ENCODE measurements around the gene APOL6. TPM values are rescaled to one million over a fixed set of nuclear protein-coding genes. Genes with fewer than 3 reads are reported as not detected.
A peak's percentile ranks its signal among the peaks of the same experiment; 100 is the strongest.
"Not testable (repeated sequence)": the region's sequence is repeated elsewhere in the genome, so short reads cannot be mapped to it uniquely, and the experiment has no call there.

The APOL6 gene
- total RNA-seq, 1 donor from 2014 or later, result 15.5 TPM

GRCh38 chr22:35638410-35638809 is 9.8 kb upstream of the APOL6 start:
- peak; percentile 88 for DNase-seq

- no peak for DNase-seq
These were observed 6.6 kb upstream of the APOL6 start for GRCh38 chr22:35641494-35642120.

GRCh38 chr22:35642305-35642741 is 5.9 kb upstream of the APOL6 start:
- no peak for DNase-seq

GRCh38 chr22:35643991-35644390 is 4.3 kb upstream of the APOL6 start:
- no peak for DNase-seq

GRCh38 chr22:35645646-35646045 is 2.6 kb upstream of the APOL6 start:
- no peak for DNase-seq

- DNase-seq, result no peak
These were observed 844 bp downstream of the APOL6 start for GRCh38 chr22:35649026-35649553.

GRCh38 chr22:35649636-35650250 is 1.5 kb downstream of the APOL6 start:
- DNase-seq, result no peak

GRCh38 chr22:35651085-35651484 is 2.8 kb downstream of the APOL6 start:
- no peak for DNase-seq

GRCh38 chr22:35653824-35654223 is 5.6 kb downstream of the APOL6 start:
- no peak for DNase-seq

- DNase-seq, result no peak
These were observed 8.1 kb downstream of the APOL6 start for GRCh38 chr22:35656284-35656752.

- no peak for DNase-seq
These were observed 9.5 kb downstream of the APOL6 start for GRCh38 chr22:35657571-35658312.

GRCh38 chr22:35660291-35661127 is 12.3 kb downstream of the APOL6 start:
- DNase-seq, result peak; percentile 15

- no peak for DNase-seq
These were observed 13.2 kb downstream of the APOL6 start for GRCh38 chr22:35661464-35661863.

- no peak for DNase-seq
These were observed 14.7 kb downstream of the APOL6 start for GRCh38 chr22:35662914-35663313.

GRCh38 chr22:35663371-35663770 is 15.1 kb downstream of the APOL6 start:
- no peak for DNase-seq

GRCh38 chr22:35664955-35665587 is 16.8 kb downstream of the APOL6 start:
- DNase-seq, result no peak

- not testable (repeated sequence) for DNase-seq
These were observed 18.5 kb downstream of the APOL6 start for GRCh38 chr22:35666699-35667098.

GRCh38 chr22:35674335-35674734 is 26.1 kb downstream of the APOL6 start:
- DNase-seq, result no peak

- not testable (repeated sequence) for DNase-seq
These were observed 27.8 kb downstream of the APOL6 start for GRCh38 chr22:35676065-35676464.

GRCh38 chr22:35677460-35678187 is 29.4 kb downstream of the APOL6 start:
- no peak for DNase-seq

GRCh38 chr22:35678836-35679235 is 30.6 kb downstream of the APOL6 start:
- no peak for DNase-seq

Measured in skin of body (tissue), 2 donors.